ENCODE data around the gene TCF7L1.

Gene TCF7L1

DNA sequence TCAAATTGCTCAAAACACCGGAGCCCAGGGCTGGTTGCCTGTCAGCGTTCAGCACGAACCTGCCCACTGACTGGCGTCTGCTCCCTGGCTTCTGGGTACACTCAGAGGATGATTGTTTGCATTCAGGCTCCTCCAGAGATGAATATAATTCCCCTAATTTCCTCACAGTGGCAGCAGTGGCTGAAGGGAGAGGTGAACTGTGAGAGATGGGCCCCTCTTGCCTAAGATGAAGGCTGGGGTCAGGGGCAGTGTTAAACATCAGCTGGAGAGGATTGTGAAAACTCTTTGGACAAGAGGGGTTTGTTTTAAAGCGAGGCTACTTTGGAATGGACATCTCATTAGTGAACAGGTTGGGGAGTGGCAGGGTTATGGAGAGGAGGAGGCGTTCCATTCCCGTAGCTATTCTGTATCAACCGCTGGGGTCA is 31.0 kb downstream of the TCF7L1 start:
- H3K9me3 Mint-ChIP-seq (ENCODE audit: low read depth): no peaks in the 10 kb centered on the region
- H3K4me3 Mint-ChIP-seq: no peak overlapping the region
- H3K4me1 Mint-ChIP-seq (ENCODE audit: low read depth): no peaks in the 10 kb centered on the region
- no peak overlapping the region for H3K27ac Mint-ChIP-seq
- H3K27me3 Mint-ChIP-seq: no peaks in the 10 kb centered on the region
- H3K36me3 Mint-ChIP-seq: no peaks in the 10 kb centered on the region

DNA sequence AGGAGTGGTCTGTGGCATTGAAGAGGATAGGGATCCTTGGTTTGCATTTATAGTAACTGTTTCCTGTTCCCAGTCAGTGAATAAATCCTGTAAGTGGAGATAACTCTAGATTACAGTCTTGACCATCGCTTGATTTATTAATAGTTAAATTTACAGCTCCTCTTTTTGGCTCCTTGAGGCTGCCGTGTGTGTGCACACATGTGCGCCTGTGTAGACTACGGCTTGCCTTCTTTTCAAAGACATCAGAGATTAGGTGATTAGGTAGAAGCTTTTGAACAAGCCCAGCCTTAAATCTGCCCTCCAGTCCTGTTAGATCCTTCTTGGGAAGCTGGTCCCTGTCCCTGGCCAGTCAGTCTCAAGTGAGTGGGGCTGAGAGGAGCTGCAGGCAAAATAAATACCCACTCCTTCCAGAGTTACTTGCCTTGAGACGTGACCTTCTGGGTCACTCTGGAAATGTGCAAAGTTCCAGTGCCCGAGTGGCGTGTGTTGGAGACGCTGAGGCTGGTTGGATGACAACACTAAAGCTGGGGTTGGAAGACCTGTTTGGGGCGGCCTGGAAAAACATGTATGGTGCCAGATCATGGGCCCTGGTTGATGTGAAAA is 32.0 kb downstream of the TCF7L1 start:
- Mint-ChIP-seq H3K9me3 (ENCODE audit: low read depth) (no peaks in the 10 kb centered on the region), H3K27me3 (no peaks in the 10 kb centered on the region), H3K4me3 (no peak overlapping the region), H3K27ac (no peak overlapping the region), H3K4me1 (ENCODE audit: low read depth) (no peaks in the 10 kb centered on the region), H3K36me3 (no peaks in the 10 kb centered on the region)

DNA sequence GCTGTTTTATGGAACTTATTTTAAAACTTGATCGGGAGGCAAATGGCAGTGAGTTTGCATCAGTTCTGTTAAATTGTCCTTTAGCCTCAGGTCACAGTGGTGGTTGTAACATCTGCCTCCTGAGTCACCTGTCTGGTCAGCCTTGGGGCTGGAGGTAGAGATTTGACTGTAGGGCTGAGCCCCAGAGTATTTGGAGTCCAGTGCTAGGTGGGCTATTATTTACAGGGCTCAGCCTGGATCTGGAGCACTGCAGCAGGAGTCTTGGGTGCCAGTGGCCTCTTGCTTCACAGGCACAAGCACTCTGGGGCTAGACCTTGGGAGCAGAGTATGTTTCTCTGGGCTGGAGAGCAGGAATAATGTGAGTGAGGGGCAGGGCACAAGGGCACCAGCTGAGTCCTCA is 32.8 kb downstream of the TCF7L1 start:
- no peaks in the 10 kb centered on the region for H3K4me1 Mint-ChIP-seq (ENCODE audit: low read depth)
- H3K36me3 Mint-ChIP-seq: no peaks in the 10 kb centered on the region
- no peak overlapping the region for H3K27ac Mint-ChIP-seq
- H3K27me3 Mint-ChIP-seq: no peaks in the 10 kb centered on the region
- no peaks in the 10 kb centered on the region for H3K9me3 Mint-ChIP-seq (ENCODE audit: low read depth)
- H3K4me3 Mint-ChIP-seq: no peak overlapping the region

DNA sequence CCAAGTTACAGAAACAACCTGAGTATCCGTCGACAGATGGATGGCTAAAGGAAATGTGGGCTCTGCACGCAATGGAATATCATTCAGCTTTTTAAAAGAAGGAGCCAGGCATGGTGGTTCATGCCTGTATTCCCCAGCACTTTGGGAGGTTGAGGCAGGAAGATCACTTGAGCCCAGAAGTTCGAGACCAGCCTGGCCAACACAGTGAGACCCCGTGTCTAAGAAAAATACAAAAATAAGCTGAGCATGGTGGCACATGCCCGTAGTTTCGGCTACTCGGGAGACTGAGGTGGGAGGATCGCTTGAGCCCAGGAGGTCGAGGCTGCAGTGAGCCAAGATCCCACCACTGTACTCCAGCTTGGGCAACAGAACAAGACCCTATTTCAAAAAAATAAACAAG is 34.3 kb downstream of the TCF7L1 start:
- Mint-ChIP-seq H3K4me3 (no peak overlapping the region), H3K27ac (no peak overlapping the region), H3K36me3 (no peaks in the 10 kb centered on the region), H3K9me3 (ENCODE audit: low read depth) (no peaks in the 10 kb centered on the region), H3K4me1 (ENCODE audit: low read depth) (no peaks in the 10 kb centered on the region), H3K27me3 (no peaks in the 10 kb centered on the region)

DNA sequence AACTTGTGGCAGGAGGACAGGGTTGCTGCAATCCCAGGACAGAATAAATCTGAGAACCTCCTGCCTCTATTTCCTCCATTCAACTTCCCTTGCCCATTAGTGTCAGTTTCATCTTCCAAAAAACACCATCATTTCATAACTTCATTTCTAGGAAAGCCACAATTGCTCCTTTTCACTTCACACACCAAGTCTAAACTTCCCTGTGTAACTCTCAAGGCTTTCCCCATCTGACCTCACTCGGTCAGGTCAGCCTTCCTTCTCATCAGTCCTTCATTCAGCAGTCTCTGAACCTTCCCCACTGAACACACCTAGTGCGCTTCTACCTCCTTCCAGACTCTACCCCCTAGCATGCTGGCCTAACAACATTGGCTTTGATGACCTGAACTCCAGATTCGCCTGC is 35.8 kb downstream of the TCF7L1 start:
- H3K4me1 Mint-ChIP-seq (ENCODE audit: low read depth): no peaks in the 10 kb centered on the region
- no peak overlapping the region for H3K4me3 Mint-ChIP-seq
- H3K27ac Mint-ChIP-seq: no peak overlapping the region
- no peaks in the 10 kb centered on the region for H3K9me3 Mint-ChIP-seq (ENCODE audit: low read depth)
- H3K27me3 Mint-ChIP-seq: no peaks in the 10 kb centered on the region
- no peaks in the 10 kb centered on the region for H3K36me3 Mint-ChIP-seq

DNA sequence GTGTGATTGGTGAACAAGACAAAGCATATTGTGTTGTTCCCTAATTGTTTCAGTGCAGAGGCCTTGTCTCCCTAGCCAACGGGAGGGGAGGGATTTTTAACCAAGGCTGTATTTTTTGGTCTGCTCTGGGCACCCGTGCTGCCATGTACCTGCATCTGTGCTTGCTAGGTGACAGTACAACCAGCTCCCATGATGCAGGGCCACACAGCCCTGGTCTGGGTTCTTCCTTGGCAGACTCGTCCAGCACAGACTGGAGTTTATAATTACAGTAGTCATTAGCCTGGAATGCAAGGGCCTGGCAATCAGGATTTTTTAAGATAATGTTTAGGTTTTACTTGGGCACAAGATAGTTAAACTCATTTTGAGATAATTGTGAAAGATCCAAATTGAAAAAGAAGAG is 36.4 kb downstream of the TCF7L1 start:
- Mint-ChIP-seq H3K4me3 (no peak overlapping the region), H3K36me3 (no peaks in the 10 kb centered on the region), H3K9me3 (ENCODE audit: low read depth) (no peaks in the 10 kb centered on the region), H3K4me1 (ENCODE audit: low read depth) (no peaks in the 10 kb centered on the region), H3K27ac (no peak overlapping the region), H3K27me3 (no peaks in the 10 kb centered on the region)

DNA sequence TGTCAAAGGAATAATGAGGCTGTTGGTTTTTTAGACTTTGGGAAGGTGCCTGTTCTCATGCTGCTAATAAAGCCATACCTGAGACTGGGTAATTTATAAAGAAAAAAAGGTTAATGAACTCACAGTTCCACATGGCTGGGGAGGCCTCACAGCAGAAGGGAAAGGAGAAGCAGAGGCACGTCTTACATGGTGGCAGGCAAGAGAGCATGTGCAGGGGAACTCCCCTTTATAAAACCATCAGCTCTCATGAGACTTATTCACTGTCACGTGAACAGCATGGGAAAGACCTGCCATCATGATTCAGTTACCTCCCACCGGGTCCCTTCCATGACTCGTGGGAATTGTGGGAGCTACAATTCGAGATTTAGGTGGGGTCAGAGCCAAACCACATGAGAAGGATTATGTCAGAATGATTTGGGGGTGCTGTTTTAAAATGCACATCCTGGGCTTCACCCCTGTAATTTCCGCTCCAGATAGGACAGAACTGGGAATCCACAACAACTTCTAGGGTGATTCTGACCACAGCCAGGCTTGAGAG is 37.8 kb downstream of the TCF7L1 start:
- Mint-ChIP-seq H3K27me3 (peaks cover 2% of the 10 kb centered on the region), H3K9me3 (ENCODE audit: low read depth) (no peaks in the 10 kb centered on the region), H3K36me3 (no peaks in the 10 kb centered on the region), H3K4me1 (ENCODE audit: low read depth) (no peaks in the 10 kb centered on the region), H3K4me3 (no peak overlapping the region), H3K27ac (no peak overlapping the region)

DNA sequence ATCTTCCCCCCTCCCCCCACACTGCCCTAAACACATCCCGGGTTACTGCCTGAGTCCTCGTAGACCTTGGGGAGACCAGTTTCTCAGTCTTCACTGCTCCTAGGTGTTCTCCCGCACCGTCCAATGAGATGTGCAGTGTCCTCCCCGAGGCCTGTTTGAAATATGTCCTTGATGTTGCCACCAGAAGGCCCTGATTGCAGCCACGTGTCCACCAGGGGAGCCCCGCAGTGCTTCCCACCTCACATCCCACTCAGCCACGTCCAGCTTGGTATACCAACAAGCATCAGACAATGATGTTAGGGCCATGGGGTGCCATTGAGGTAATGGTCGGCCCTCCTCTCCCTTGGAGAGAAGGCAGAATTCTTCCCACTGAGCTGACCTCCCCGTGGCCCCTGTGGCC is 38.7 kb downstream of the TCF7L1 start:
- no peaks in the 10 kb centered on the region for H3K36me3 Mint-ChIP-seq
- no peaks in the 10 kb centered on the region for H3K9me3 Mint-ChIP-seq (ENCODE audit: low read depth)
- peaks cover 2% of the 10 kb centered on the region for H3K27me3 Mint-ChIP-seq
- no peaks in the 10 kb centered on the region for H3K4me1 Mint-ChIP-seq (ENCODE audit: low read depth)
- H3K27ac Mint-ChIP-seq: no peak overlapping the region
- H3K4me3 Mint-ChIP-seq: no peak overlapping the region

DNA sequence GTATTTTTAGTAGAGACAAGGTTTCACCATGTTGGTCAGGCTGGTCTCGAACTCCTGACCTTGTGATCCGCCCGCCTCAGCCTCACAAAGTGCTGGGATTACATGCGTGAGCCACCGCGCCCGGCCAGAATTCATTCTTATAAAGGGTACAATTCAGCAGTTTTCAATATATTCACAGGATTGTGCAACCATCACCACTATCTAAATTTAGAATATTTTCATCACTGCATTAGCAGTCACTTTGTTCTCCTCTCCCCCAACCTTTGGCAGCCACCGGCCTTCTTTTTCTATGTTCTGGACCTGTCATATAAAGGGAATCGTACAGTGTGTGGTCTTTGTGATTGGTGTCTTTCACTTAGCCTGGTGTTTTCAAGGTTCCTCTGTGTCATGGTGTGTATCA is 40.7 kb downstream of the TCF7L1 start:
- H3K4me1 Mint-ChIP-seq (ENCODE audit: low read depth): no peaks in the 10 kb centered on the region
- H3K4me3 Mint-ChIP-seq: no peak overlapping the region
- no peaks in the 10 kb centered on the region for H3K36me3 Mint-ChIP-seq
- H3K27me3 Mint-ChIP-seq: peaks cover 2% of the 10 kb centered on the region
- H3K9me3 Mint-ChIP-seq (ENCODE audit: low read depth): no peaks in the 10 kb centered on the region
- no peak overlapping the region for H3K27ac Mint-ChIP-seq

DNA sequence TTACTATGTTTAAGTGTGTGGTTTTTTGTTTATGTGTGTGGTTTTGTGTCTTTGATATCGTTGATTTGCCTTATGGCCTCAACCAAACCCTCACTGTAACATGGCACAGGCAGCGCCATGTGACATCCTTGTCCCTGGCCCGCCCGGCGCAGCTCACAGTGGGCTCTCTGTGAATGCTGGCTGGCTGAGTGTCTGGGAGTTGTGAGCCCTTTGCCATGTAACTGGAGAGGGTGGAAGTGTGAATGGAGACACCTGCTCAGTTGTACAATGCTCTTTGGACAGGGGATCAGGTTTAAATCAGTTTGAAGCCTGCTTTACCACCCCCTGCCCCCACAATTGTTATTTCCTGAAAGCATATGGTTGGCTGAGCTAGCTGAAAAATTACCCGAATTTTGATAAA is 41.8 kb downstream of the TCF7L1 start:
- Mint-ChIP-seq H3K4me3 (no peak overlapping the region), H3K4me1 (ENCODE audit: low read depth) (no peaks in the 10 kb centered on the region), H3K9me3 (ENCODE audit: low read depth) (no peaks in the 10 kb centered on the region), H3K27ac (no peak overlapping the region), H3K36me3 (no peaks in the 10 kb centered on the region), H3K27me3 (peaks cover 2% of the 10 kb centered on the region)

DNA sequence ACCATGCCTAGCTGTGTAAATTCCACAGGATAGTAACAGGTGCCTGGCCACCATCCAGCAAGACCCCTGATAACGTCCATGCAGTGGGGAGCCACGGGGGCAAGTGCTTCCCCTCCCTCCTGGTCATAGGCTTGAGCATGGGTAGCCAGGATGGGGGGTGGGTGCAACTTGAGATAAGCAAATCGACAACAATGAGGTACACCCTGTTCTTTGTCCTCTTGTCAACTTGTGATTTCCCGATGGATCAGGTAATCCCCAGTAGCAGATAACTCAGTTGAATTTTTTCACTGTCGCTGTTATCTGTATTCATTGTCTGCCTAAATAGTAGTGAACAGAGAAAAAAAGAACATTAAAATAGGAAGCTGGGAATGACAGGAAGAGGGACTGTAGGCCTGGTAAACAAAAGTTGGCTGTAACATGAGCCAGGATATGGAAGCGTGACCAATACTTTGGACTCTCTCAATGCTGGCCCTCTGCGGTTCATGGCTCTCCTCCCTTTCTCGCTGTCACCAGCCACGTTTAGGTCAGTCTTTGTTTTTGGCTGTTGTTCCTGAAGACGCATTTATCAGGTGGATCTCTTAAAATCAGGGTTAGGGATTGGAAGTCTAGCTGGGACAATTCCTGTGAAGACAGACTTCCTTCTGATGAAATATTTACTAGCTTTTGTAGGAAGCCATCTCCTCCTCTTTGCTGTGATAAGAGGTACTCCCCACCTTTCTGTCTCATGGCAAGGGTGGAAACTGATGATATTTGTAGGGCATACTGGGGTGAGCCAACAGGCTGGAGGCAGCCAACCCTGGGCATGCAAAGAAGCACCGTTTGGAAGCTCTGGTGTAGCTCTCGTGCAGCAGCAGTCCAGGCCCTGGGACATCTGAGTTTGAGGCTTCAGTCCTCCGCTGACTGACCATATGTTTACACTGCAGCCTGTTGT is 42.4 kb downstream of the TCF7L1 start:
- Mint-ChIP-seq H3K27me3 (peaks cover 2% of the 10 kb centered on the region), H3K27ac (no peak overlapping the region), H3K9me3 (ENCODE audit: low read depth) (no peaks in the 10 kb centered on the region), H3K4me3 (no peak overlapping the region), H3K36me3 (no peaks in the 10 kb centered on the region), H3K4me1 (ENCODE audit: low read depth) (no peaks in the 10 kb centered on the region)

DNA sequence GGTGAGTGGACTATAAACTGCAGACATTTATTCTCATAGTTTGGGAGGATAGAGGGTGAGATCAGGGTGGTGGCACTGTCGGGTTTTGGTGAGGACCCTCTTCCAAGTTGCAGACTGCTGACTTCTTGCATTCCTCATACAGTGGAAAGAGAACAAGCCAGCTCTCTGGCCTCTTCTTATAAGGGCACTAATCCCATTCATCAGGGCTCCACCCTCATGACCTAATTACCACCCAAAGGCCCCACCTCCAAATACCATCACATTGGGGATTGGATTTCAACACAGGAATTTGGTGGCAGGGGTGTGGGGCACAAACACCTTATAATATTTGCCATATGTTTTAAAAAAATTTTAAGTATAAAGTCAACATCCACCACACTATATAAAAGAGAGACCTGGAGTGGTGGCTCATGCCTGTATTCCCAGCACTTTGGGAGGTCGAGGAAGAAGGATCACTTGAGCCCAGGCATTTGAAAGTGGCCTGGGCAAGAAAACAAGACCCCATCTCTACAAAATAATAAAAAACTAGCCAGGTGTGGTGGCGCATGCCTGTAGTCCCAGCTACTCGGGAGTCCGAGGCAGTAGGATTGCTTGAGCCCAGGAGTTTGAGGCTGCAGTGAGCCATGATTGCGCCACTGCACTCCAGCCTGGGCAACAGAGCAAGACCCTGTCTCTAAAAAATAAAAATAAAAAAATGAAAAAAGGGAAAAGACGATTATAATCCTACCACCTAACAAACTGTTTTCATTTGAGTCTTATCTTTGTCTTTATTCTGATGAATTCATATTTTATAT is 44.0 kb downstream of the TCF7L1 start:
- H3K4me3 Mint-ChIP-seq: no peak overlapping the region
- no peaks in the 10 kb centered on the region for H3K36me3 Mint-ChIP-seq
- no peaks in the 10 kb centered on the region for H3K4me1 Mint-ChIP-seq (ENCODE audit: low read depth)
- no peak overlapping the region for H3K27ac Mint-ChIP-seq
- H3K9me3 Mint-ChIP-seq (ENCODE audit: low read depth): no peaks in the 10 kb centered on the region
- peaks cover 2% of the 10 kb centered on the region for H3K27me3 Mint-ChIP-seq

DNA sequence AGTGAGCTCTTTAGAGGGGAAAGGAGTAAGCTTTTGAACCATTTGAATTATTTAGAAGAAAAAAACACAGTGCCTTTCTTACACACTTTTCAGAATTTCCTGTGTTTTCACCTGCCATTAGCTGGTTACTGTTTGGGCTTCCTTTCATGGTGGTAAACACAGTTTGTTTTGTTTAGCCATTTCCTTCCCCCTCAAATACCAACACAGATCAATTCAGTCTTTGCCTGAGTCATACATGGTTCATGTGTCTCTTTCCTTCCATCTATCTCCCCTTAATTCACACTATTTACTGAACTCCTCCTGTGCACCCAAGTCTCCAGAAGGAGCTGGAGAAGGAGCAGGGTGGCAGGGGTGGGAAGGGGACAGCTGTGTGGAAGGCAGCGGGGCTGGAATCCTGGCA is 45.0 kb downstream of the TCF7L1 start:
- H3K27ac Mint-ChIP-seq: no peak overlapping the region
- no peaks in the 10 kb centered on the region for H3K36me3 Mint-ChIP-seq
- peaks cover 2% of the 10 kb centered on the region for H3K27me3 Mint-ChIP-seq
- H3K4me1 Mint-ChIP-seq (ENCODE audit: low read depth): no peaks in the 10 kb centered on the region
- no peak overlapping the region for H3K4me3 Mint-ChIP-seq
- no peaks in the 10 kb centered on the region for H3K9me3 Mint-ChIP-seq (ENCODE audit: low read depth)

DNA sequence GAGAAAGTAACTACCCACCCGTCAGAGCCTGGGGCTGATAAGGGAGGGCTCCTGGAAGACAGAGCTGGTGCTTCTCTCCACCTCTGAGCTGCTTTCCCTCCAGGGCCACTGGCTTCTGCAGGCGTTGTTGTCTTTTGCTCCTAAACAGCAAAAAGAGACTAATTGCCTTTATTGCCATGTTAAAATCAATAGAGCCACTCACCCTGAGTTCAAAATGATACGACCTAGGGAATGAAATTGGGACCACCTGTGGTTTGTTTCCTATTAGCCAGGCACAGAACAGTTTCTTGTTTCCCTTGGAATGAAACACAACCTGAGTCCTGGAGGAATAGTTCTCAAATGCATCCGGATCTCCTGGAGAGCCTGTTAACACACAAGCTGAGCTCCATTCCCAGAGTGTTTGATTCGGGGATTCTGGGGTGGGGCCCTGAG is 45.8 kb downstream of the TCF7L1 start:
- Mint-ChIP-seq H3K27me3 (peaks cover 2% of the 10 kb centered on the region), H3K9me3 (ENCODE audit: low read depth) (no peaks in the 10 kb centered on the region), H3K4me1 (ENCODE audit: low read depth) (no peaks in the 10 kb centered on the region), H3K4me3 (no peak overlapping the region), H3K27ac (no peak overlapping the region), H3K36me3 (no peaks in the 10 kb centered on the region)

DNA sequence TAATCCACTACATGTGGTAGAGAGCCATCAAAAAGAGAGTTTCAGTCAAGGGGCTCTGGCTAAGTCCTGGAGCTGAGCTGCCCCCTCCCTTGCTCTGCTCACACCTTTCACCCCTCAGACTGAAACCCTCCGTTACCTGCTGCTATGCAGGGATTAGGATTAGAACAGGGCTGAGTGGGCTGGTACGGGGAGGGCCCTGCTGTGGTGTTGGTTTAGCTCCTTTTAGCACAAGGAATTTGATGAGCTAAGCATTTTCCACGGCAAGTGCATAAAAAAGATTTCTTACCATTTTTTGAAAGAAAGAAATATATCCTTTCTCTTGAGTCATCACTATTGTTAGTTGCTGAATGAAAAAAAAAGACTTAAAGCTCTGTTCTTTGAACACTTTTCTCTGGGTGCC is 46.3 kb downstream of the TCF7L1 start:
- H3K27me3 Mint-ChIP-seq: peaks cover 2% of the 10 kb centered on the region
- no peaks in the 10 kb centered on the region for H3K9me3 Mint-ChIP-seq (ENCODE audit: low read depth)
- H3K27ac Mint-ChIP-seq: no peak overlapping the region
- H3K4me1 Mint-ChIP-seq (ENCODE audit: low read depth): no peaks in the 10 kb centered on the region
- H3K4me3 Mint-ChIP-seq: no peak overlapping the region
- H3K36me3 Mint-ChIP-seq: no peaks in the 10 kb centered on the region
